ENCODE measurements around the gene NR4A3. TPM values are rescaled to one million over a fixed set of nuclear protein-coding genes. Genes with fewer than 3 reads are reported as not detected.
A peak's percentile ranks its signal among the peaks of the same experiment; 100 is the strongest.

The NR4A3 gene
- total and polyA plus RNA-seq, 2 of the 13 experiments (the other 11 are each of a cell fraction or from before 2014, with no cell fraction given), result 0.02 to 0.09 TPM

GRCh38 chr9:99819123-99819855, 2.4 kb upstream of the NR4A3 start (continued):
- 0 out of 2 replicates have a peak, but pooled peaks have one; percentile 76 for TF ChIP-seq ZNF546 (CRISPR knock-in tag; conservative IDR thresholded peaks at IDR 0.05)
- no peak for TF ChIP-seq TP53 (CRISPR knock-in tag; conservative IDR thresholded peaks at IDR 0.05)
- TF ChIP-seq FOSL2 (CRISPR knock-in tag; IDR thresholded peaks at IDR 0.05), result no peak
- TF ChIP-seq KLF6 (CRISPR knock-in tag; IDR thresholded peaks at IDR 0.05), result no peak
- TF ChIP-seq POGK (CRISPR knock-in tag; conservative IDR thresholded peaks at IDR 0.05), result peak; percentile 91
- TF ChIP-seq ZNF768 (CRISPR knock-in tag; IDR thresholded peaks at IDR 0.05), result peak; percentile 55; the same call in 1 of the 2 replicates
- TF ChIP-seq ATF1 (CRISPR knock-in tag; IDR thresholded peaks at IDR 0.05), result no peak
- no peak for TF ChIP-seq MIXL1 (CRISPR knock-in tag; IDR thresholded peaks at IDR 0.05)
- TF ChIP-seq, protein P1, sequence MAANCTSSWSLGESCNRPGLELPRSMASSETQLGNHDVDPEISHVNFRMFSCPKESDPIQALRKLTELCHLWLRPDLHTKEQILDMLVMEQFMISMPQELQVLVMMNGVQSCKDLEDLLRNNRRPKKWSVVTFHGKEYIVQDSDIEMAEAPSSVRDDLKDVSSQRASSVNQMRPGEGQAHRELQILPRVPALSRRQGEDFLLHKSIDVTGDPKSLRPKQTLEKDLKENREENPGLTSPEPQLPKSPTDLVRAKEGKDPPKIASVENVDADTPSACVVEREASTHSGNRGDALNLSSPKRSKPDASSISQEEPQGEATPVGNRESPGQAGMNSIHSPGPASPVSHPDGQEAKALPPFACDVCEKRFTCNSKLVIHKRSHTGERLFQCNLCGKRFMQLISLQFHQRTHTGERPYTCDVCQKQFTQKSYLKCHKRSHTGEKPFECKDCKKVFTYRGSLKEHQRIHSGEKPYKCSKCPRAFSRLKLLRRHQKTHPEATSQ (CRISPR knock-in tag; IDR thresholded peaks at IDR 0.05; ENCODE audit: borderline replicate concordance), result no peak
- TF ChIP-seq HNRNPL (IDR thresholded peaks at IDR 0.05; ENCODE audit: low read depth, low read length), result no peak
- TF ChIP-seq PHF8 (CRISPR knock-in tag; IDR thresholded peaks at IDR 0.05), result peak; percentile 85
- peak; percentile 89 for TF ChIP-seq ZNF687 (CRISPR knock-in tag; IDR thresholded peaks at IDR 0.05)
- TF ChIP-seq, protein P2, sequence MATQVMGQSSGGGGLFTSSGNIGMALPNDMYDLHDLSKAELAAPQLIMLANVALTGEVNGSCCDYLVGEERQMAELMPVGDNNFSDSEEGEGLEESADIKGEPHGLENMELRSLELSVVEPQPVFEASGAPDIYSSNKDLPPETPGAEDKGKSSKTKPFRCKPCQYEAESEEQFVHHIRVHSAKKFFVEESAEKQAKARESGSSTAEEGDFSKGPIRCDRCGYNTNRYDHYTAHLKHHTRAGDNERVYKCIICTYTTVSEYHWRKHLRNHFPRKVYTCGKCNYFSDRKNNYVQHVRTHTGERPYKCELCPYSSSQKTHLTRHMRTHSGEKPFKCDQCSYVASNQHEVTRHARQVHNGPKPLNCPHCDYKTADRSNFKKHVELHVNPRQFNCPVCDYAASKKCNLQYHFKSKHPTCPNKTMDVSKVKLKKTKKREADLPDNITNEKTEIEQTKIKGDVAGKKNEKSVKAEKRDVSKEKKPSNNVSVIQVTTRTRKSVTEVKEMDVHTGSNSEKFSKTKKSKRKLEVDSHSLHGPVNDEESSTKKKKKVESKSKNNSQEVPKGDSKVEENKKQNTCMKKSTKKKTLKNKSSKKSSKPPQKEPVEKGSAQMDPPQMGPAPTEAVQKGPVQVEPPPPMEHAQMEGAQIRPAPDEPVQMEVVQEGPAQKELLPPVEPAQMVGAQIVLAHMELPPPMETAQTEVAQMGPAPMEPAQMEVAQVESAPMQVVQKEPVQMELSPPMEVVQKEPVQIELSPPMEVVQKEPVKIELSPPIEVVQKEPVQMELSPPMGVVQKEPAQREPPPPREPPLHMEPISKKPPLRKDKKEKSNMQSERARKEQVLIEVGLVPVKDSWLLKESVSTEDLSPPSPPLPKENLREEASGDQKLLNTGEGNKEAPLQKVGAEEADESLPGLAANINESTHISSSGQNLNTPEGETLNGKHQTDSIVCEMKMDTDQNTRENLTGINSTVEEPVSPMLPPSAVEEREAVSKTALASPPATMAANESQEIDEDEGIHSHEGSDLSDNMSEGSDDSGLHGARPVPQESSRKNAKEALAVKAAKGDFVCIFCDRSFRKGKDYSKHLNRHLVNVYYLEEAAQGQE (IDR thresholded peaks at IDR 0.05; ENCODE audit: borderline replicate concordance in 1 of 2, low read depth in 1 of 2, low read length in 2 of 2), result peak in 1 of 2 experiments; percentile 31; a peak in 1 of 4 replicates
- 0 out of 2 replicates have a peak, but pooled peaks have one; percentile 47 for TF ChIP-seq AHR (CRISPR knock-in tag; IDR thresholded peaks at IDR 0.05)

Data from HepG2 (cell line).